Ascending aorta (tissue), 2 donors: ENCODE measurements around the gene COL6A5. TPM values are rescaled to one million over a fixed set of nuclear protein-coding genes. Genes with fewer than 3 reads are reported as not detected.
"Not testable (repeated sequence)": the region's sequence is repeated elsewhere in the genome, so short reads cannot be mapped to it uniquely, and the experiment has no call there.

Source experiments
- DNase-seq, 2 donors: peaks; one replicate each; pipeline ENCODE4 v3.0.0-alpha.2; 2019; ENCODE audit warnings: low spot score in 2 of 2
- H3K27ac ChIP-seq, 2 donors: fragments of 200-600 bp; sonication (generic); one replicate each; pipeline ENCODE4 v1.5.1; 2016 to 2017; ENCODE audit warnings: mild to moderate bottlenecking in 1 of 2
- H3K27me3 ChIP-seq: fragments of 200-600 bp; sonication (generic); one replicate; pipeline ENCODE4 v1.5.1; 2017
- H3K36me3 ChIP-seq, 2 donors: fragments of 200-600 bp; sonication (generic); one replicate each; pipeline ENCODE4 v1.5.1; 2016
- H3K4me1 ChIP-seq, 2 donors: fragments of 200-600 bp; sonication (generic); one replicate each; pipeline ENCODE4 v1.5.1; 2016 to 2017; ENCODE audit warnings: mild to moderate bottlenecking in 1 of 2
- H3K4me3 ChIP-seq, 2 donors: fragments of 200-600 bp; sonication (generic); one replicate each; pipeline ENCODE4 v1.5.1; 2016 to 2017; ENCODE audit warnings: mild to moderate bottlenecking in 1 of 2
- H3K9me3 ChIP-seq, 2 donors: fragments of 200-600 bp; sonication (generic); one replicate each; pipeline ENCODE4 v1.5.1; 2016
- CTCF ChIP-seq, 3 experiments: fragments of 200-600 bp in 2 of 3; fragments of 450-650 bp in 1 of 3; sonication (generic) in 2 of 3; IDR thresholded peaks; one replicate each; pipeline ENCODE4 v1.5.1; 2016 to 2019; ENCODE audit warnings: antibody characterized with exemption in 3 of 3, mild to moderate bottlenecking in 1 of 3, moderate library complexity in 1 of 3
- intact Hi-C: fragments of 100-400 bp; cut with DNase I; formaldehyde crosslinking; loops from one replicate; pipeline ENCODE4 v1.15.1; 2023
- total RNA-seq: library from RNA; depleted of rRNA; stranded (reverse); fragments of >200 nt; gene quantifications from one replicate; pipeline ENCODE4 v1.1.0, GENCODE V29; 2016

COL6A5 gene
- total RNA-seq, 1 donor from 2014 or later, result not detected

- Histone ChIP-seq H3K27ac (no peak overlapping the region), H3K9me3 (peaks cover 0 to 4% of the 10 kb centered on the region in 2 donors), H3K4me1 (no peaks in the 10 kb centered on the region)
These were observed 22.0 kb upstream of the COL6A5 start for GRCh38 chr3:130323503-130323902.

DNA sequence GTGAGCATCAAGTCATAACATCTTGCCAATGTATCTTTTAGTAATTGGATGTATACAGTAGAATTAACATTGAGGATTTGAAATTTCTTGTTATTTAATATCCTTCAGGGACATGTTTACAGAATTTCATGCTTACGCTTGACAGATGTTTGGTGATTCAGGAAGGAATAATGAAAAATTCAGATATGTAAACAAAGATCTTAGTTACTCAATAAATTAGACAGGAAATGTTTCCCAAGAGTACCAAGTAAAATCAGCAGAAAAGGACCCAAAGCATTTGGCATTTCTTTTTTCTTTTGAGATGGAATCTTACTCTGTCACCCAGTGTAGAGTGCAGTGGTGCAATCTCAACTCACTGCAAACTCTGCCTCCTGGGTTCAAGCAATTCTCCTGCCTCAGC is 4.7 kb upstream of the COL6A5 start:
- DNase-seq, result no peak
- TF ChIP-seq CTCF (IDR thresholded peaks at IDR 0.05), result no peak
- H3K4me1 ChIP-seq, result no peaks in the 10 kb centered on the region
- peaks cover 0 to 4% of the 10 kb centered on the region in 2 donors for H3K9me3 ChIP-seq
- no peak overlapping the region for H3K4me3 ChIP-seq
- H3K27ac ChIP-seq, result no peak overlapping the region
- intact Hi-C loops, result no loop called here
- H3K27me3 ChIP-seq, result no peaks in the 10 kb centered on the region
- no peaks in the 10 kb centered on the region for H3K36me3 ChIP-seq

More at GRCh38 chr3:130323503-130323902, 22.0 kb upstream of the COL6A5 start:
- H3K27me3 ChIP-seq, result no peaks in the 10 kb centered on the region
- no peak overlapping the region for H3K4me3 ChIP-seq
- no peak for DNase-seq
- TF ChIP-seq CTCF (IDR thresholded peaks at IDR 0.05), result no peak
- H3K36me3 ChIP-seq, result no peaks in the 10 kb centered on the region
- intact Hi-C loops, result no loop called here

DNA sequence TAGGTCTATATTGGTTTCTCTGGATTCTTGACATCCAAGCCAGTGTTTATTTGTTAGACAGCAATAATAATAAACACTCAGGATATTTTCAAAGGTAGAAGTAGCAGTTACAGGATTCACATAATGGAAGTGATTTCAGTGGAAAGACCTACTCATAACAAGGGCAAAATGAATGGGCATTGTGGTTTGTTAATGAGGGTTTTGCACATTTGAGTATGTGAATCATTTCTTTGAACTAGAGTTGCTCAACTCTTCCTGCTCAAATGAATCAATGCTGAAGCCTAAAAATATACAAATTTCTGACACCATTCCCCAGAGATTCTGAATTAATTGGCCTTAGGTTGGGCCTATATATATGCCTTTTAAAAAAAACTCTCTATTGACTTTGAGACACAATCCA is 4.1 kb upstream of the COL6A5 start:
- H3K36me3 ChIP-seq, result no peaks in the 10 kb centered on the region
- H3K4me3 ChIP-seq, result no peak overlapping the region
- no peak overlapping the region for H3K27ac ChIP-seq
- no peaks in the 10 kb centered on the region for H3K27me3 ChIP-seq
- no peak for TF ChIP-seq CTCF (IDR thresholded peaks at IDR 0.05)
- H3K9me3 ChIP-seq, result peaks cover 0 to 4% of the 10 kb centered on the region in 2 donors
- H3K4me1 ChIP-seq, result no peaks in the 10 kb centered on the region
- DNase-seq, result no peak
- intact Hi-C loops, result no loop called here

GRCh38 chr3:130341882-130342281 is 3.6 kb upstream of the COL6A5 start:
- no peak for DNase-seq
- intact Hi-C loops, result no loop called here
- Histone ChIP-seq H3K4me3 (no peak overlapping the region), H3K36me3 (no peaks in the 10 kb centered on the region), H3K9me3 (peaks cover 0 to 4% of the 10 kb centered on the region in 2 donors), H3K27me3 (no peaks in the 10 kb centered on the region), H3K4me1 (no peaks in the 10 kb centered on the region), H3K27ac (no peak overlapping the region)
- TF ChIP-seq CTCF (IDR thresholded peaks at IDR 0.05), result no peak

- H3K36me3 ChIP-seq, result no peaks in the 10 kb centered on the region
- no peak overlapping the region for H3K4me3 ChIP-seq
- H3K27me3 ChIP-seq, result no peaks in the 10 kb centered on the region
- DNase-seq, result no peak
- no peaks in the 10 kb centered on the region for H3K4me1 ChIP-seq
- no peak for TF ChIP-seq CTCF (IDR thresholded peaks at IDR 0.05)
- peaks cover 0 to under 1% of the 10 kb centered on the region in 2 donors for H3K9me3 ChIP-seq
- no peak overlapping the region for H3K27ac ChIP-seq
- intact Hi-C loops, result no loop called here
These were observed 2.4 kb upstream of the COL6A5 start for GRCh38 chr3:130342821-130343661.

DNA sequence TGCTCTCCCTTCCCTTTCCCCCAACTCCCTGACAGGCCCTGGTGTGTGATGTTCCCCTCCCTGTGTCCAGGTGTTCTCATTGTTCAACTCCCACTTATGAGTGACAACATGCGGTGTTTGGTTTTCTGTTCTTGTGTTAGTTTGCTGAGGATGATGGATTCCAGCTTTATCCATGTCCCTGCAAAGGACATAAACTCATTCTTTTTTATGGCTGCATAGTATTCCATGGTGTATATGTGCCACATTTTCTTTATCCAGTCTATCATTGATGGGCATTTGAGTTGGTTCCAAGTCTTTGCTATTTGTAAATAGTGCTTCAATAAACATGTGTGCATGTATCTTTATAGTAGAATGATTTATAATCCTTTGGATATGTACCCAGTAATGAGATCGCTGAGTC is 2.8 kb downstream of the COL6A5 start:
- H3K27me3 ChIP-seq, H3K9me3 ChIP-seq, H3K36me3 ChIP-seq, H3K27ac ChIP-seq, H3K4me1 ChIP-seq, DNase-seq, H3K4me3 ChIP-seq, intact Hi-C loops: not testable (repeated sequence)
